GM13977 (cell line): ENCODE data around the gene RANBP9.

Experiments used
- DNase-seq: peaks from one replicate; pipeline ENCODE4 v3.0.0; 2012; ENCODE audit warnings: low spot score
- in situ Hi-C: fragments of 300-500 bp; cut with MboI; formaldehyde crosslinking; loops from one replicate; pipeline ENCODE4 v1.12.0; 2022; ENCODE audit warnings: low sequenced_read_pairs, low pct_unique_long_range_greater_than_20kb, mixed read lengths, inconsistent platforms; ENCODE audit not compliant: unreplicated experiment
- TF ChIP-seq, protein P1 (sequence below): IDR thresholded peaks from 2 replicates; pipeline ENCODE4 v1.5.1; 2012; ENCODE audit warnings: mild to moderate bottlenecking, control low read depth; ENCODE audit not compliant: insufficient read depth; ENCODE audit errors: extremely low read depth, missing control alignments

Gene RANBP9

DNA sequence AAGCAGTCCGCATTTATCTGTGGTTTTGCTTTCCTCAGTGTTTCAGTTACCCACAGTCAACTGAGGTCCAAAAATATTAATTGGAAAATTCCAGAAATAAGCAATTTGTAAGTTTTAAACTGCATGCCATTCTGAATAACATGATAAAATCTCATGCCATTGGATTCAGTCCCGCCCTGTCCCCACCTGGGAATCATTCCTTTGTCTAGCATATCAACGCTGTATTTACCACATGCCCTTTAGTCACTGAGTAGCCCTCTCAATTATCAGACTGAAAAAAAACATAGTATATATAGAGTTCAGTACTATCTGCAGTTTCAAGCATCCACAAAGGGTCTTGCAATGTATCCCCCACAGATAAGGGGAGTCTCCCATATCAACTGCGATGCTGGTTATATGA lies 17.1 kb downstream of the RANBP9 start:
- TF ChIP-seq, protein P1, sequence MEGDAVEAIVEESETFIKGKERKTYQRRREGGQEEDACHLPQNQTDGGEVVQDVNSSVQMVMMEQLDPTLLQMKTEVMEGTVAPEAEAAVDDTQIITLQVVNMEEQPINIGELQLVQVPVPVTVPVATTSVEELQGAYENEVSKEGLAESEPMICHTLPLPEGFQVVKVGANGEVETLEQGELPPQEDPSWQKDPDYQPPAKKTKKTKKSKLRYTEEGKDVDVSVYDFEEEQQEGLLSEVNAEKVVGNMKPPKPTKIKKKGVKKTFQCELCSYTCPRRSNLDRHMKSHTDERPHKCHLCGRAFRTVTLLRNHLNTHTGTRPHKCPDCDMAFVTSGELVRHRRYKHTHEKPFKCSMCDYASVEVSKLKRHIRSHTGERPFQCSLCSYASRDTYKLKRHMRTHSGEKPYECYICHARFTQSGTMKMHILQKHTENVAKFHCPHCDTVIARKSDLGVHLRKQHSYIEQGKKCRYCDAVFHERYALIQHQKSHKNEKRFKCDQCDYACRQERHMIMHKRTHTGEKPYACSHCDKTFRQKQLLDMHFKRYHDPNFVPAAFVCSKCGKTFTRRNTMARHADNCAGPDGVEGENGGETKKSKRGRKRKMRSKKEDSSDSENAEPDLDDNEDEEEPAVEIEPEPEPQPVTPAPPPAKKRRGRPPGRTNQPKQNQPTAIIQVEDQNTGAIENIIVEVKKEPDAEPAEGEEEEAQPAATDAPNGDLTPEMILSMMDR, result no peak
- no peak for DNase-seq
- in situ Hi-C loops, result no loop called here

DNA sequence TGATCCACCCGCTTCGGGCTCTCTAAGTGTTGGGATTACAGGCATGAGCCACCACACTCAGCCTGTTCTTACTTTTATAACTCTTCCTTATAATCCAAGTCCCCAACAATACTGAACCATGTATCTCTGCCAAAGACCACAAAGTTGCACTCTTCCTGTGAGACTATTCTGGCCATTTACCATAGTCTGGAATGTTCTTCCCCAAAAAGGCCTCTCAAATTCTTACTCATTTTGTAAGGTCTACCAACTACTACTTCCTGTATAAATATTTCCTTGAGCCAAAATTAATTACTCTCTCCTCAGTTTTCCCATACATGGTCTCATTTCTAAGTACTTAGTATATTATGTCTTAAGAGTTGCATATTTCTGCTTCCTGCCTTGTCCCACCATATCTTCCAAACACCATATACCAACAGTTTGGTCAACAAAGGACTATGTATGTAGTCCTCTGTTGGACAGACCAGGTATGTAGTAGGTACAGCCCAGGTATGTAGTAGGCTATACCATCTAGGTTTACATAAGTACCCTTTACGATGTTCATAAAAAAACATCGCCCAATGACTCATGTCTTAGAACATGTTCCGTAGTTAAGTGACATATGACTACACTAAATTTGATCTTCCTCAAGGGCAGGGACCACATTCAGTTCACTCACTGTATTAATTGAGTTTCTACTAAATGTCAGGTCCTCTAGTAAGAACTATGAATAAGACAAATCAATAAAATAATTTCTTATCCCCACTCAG lies 22.0 kb downstream of the RANBP9 start:
- no peak for DNase-seq
- TF ChIP-seq, protein P1, result no peak
- in situ Hi-C loops, result no loop called here

DNA sequence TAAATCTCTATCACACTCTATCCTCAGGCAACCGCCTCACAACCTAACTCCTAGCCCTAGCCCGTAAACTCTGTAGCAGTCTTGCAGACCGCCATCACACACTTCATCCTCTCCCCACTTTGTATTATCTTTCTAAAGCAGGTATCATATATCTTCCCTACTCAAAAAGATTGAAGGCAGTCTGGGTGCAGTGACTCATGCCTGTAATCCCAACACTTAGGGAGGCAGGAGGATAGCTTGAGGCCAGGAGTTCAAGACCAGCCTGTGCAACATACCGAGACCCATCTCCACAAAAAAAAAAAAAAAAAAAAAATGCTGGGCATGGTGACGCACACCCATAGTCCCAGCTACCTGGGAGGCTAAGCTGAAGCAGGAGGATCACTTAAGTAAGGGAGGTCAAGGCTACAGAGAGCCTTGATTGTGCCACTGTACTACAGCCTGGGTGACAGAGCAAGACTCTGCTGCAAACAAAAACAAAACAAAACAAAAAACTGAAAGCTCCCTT lies 22.9 kb downstream of the RANBP9 start:
- in situ Hi-C loops, result no loop called here
- TF ChIP-seq, protein P1, result no peak
- DNase-seq, result no peak

DNA sequence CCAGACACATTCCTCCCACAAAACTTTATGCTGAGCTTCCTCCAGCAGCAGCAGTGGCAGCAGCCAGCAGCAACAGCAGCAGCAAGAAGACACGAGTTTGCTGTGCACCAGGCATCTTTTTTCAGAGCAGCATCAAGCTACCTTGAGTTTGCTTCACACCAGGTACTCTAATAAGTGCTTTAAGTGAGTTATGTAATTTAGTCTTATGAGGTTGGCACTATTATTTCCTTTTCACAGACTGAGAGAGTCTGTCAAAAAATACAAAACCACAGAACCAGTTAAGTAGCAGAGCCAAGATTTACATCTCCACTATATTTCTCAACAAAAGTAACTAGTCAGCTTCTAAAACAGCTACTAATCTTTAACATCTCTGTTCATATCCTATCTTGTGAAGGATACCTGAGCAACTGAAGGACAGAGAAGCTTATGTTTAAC lies 23.7 kb downstream of the RANBP9 start:
- DNase-seq, result no peak
- in situ Hi-C loops, result no loop called here
- TF ChIP-seq, protein P1, result no peak

DNA sequence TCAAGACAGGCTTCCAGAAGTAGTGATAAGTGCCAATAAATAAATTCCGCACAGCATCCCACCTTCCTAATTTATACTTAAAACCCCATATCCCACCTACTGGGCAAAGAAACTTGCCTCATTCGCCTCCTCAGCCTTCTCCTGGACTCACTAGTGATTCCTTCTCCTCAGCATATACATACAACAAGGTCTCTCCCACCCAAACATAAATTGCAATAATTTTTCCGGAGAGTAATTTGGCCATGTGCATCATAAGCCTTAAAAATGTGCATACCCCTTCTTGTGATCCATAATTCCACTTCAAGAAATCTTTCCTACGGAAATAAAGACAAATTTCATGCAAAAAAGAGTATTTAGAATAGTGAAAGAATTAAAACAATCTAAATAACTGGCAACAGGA lies 26.8 kb downstream of the RANBP9 start:
- no peak for DNase-seq
- TF ChIP-seq, protein P1, result no peak
- in situ Hi-C loops, result no loop called here

DNA sequence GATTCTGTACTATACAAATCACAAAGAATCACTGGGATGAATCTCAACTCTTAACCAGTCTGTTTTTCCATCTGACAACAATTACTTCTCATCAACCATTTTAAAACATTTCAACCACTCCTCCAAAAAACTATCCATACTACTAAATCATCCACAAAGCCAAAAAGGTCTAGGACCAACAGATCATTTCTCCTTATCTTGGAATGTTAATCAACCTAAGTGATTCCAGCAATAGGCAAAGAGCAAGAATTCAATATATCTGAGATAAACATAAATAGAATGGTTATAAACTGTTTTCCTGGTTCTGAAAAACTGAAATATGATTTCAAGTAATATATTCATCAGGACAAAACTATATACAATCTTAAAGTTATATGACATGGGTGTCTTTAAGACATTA lies 28.6 kb downstream of the RANBP9 start:
- in situ Hi-C loops, result no loop called here
- TF ChIP-seq, protein P1, result no peak
- no peak for DNase-seq
